ENCODE results near the gene TCP11L1. TPM values are rescaled to one million over a fixed set of nuclear protein-coding genes. Genes with fewer than 3 reads are reported as not detected.
A peak's percentile ranks its signal among the peaks of the same experiment; 100 is the strongest.

Gene TCP11L1
- total and polyA plus RNA-seq, 4 experiments from 2014 or later, result 6.0 to 20.9 (median 13.4) TPM

DNA sequence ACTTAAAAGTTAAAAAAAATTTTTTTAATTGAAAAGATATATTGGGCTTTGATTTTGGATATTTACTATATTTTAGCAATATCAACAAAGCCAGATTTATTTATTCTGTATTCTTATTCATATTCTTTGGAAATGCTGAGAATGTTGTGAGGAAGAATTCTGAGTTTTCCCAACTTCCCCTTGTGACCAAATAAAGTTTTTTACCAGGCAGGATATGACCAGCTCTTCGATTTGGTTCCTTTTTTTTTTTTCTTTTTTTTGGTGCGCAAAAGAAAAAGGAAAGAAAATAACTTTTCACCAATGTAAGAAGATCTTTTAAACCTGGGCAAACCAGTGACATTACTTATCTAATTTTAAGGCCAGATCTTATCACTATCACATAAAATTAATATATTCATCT, 12.9 kb downstream of the TCP11L1 start:
- Histone ChIP-seq H3K4me1 (ENCODE audit: insufficient read depth, low read length) (no peaks in the 10 kb centered on the region), H3K4me3 (ENCODE audit: low read length in 2 of 2) (no peak overlapping the region), H3K27me3 (ENCODE audit: insufficient read depth, low read length) (no peaks in the 10 kb centered on the region), H3K36me3 (ENCODE audit: insufficient read depth, low read length) (peaks cover 6% of the 10 kb centered on the region), H3K9me3 (ENCODE audit: control insufficient read depth in 1 of 2, low read length in 2 of 2) (no peaks in the 10 kb centered on the region), H3K27ac (ENCODE audit: low read depth, low read length) (no peak overlapping the region)
- no peak for DNase-seq
- Mint-ChIP-seq H3K9me3 (no peaks in the 10 kb centered on the region), H3K27ac (no peak overlapping the region), H3K27me3 (no peaks in the 10 kb centered on the region), H3K4me3 (no peak overlapping the region), H3K36me3 (peaks cover 19 to 24% of the 10 kb centered on the region in 2 donors), H3K4me1 (peaks cover 0 to 3% (median 0%) of the 10 kb centered on the region in 4 donors)
- ChIA-PET POLR2A (ENCODE audit: partially characterized antibody) (interaction anchor here (0.6 kb wide), 1 partner anchor 15 kb away, joined by 3 read pairs; no protein-coding TSS in a partner anchor), CTCF (ENCODE audit: partially characterized antibody) (interaction anchor here (2.2 kb wide), 1 partner anchor 13 kb away, joined by 6 read pairs; the partner anchor contains the start of gene TCP11L1)
- intact Hi-C loops (cut with micrococcal nuclease), result no loop called here

DNA sequence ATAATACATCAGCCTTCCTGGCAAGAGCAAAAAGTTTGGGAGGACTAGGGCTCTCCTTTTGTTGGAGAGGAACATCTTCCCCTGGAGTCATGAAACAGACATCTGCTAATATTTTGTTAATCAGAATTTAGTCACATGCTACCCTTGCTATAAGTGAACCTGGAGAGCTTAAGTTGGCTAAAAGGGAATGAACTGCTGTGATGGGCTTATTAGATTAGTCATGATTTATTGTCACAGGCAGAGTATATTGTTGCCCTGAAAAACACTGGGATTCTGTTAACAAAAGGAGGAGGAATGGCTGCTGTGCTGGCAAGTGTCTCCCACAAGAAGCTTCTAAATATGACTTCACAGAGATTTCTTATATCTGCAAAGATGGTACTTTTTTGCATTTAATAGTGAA, 16.0 kb downstream of the TCP11L1 start:
- CTCF ChIA-PET (ENCODE audit: partially characterized antibody), result interaction anchor here (4.9 kb wide), 1 partner anchor 10 kb away, joined by 20 read pairs; no protein-coding TSS in a partner anchor
- Histone ChIP-seq H3K27ac (ENCODE audit: low read depth, low read length) (no peak overlapping the region), H3K36me3 (ENCODE audit: insufficient read depth, low read length) (peaks cover 27% of the 10 kb centered on the region), H3K4me1 (ENCODE audit: insufficient read depth, low read length) (no peaks in the 10 kb centered on the region), H3K9me3 (ENCODE audit: control insufficient read depth in 1 of 2, low read length in 2 of 2) (no peaks in the 10 kb centered on the region), H3K27me3 (ENCODE audit: insufficient read depth, low read length) (no peaks in the 10 kb centered on the region), H3K4me3 (ENCODE audit: low read length in 2 of 2) (no peak overlapping the region)
- Mint-ChIP-seq H3K4me3 (no peak overlapping the region), H3K27ac (peak overlapping the region in 1 of 7 donors; percentile 64), H3K9me3 (no peaks in the 10 kb centered on the region), H3K4me1 (peaks cover 0 to 3% (median 0%) of the 10 kb centered on the region in 4 donors), H3K36me3 (peaks cover 28 to 33% of the 10 kb centered on the region in 2 donors), H3K27me3 (no peaks in the 10 kb centered on the region)
- POLR2A ChIA-PET (ENCODE audit: partially characterized antibody), result no interaction called here
- no peak for DNase-seq
- intact Hi-C loops (cut with micrococcal nuclease), result no loop called here

DNA sequence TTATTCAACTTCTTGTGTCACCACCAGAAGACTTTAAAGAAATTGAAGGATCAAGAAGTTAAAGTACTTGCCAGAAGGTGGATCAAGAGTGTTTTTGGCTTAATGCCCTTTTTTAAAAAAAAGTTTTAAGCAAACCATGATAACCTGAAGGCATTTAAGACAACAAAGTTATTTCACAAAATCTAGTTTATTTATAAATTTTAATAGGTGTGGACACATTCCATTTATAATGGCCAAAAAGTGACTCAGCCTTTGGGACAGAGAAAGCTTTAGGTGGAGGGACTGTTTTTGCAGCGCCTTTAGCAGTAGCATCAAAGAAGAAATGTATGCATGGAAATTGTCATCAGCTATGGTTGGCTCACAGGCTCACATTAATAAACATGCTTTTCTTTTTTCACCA, 17.9 kb downstream of the TCP11L1 start:
- Histone ChIP-seq H3K27ac (ENCODE audit: low read depth, low read length) (no peak overlapping the region), H3K4me1 (ENCODE audit: insufficient read depth, low read length) (no peaks in the 10 kb centered on the region), H3K4me3 (ENCODE audit: low read length in 2 of 2) (no peak overlapping the region), H3K9me3 (ENCODE audit: control insufficient read depth in 1 of 2, low read length in 2 of 2) (no peaks in the 10 kb centered on the region), H3K27me3 (ENCODE audit: insufficient read depth, low read length) (no peaks in the 10 kb centered on the region), H3K36me3 (ENCODE audit: insufficient read depth, low read length) (peaks cover 30% of the 10 kb centered on the region)
- intact Hi-C loops (cut with micrococcal nuclease), result no loop called here
- POLR2A ChIA-PET (ENCODE audit: partially characterized antibody), result no interaction called here
- Mint-ChIP-seq H3K9me3 (no peaks in the 10 kb centered on the region), H3K36me3 (peaks cover 39 to 41% of the 10 kb centered on the region in 2 donors), H3K4me1 (peaks cover 2 to 4% (median 2%) of the 10 kb centered on the region in 4 donors), H3K27me3 (no peaks in the 10 kb centered on the region), H3K27ac (no peak overlapping the region), H3K4me3 (no peak overlapping the region)
- CTCF ChIA-PET (ENCODE audit: partially characterized antibody), result interaction anchor here (1.2 to 4.9 kb wide), 3 partner anchors 8 to 17 kb away, joined by 4 to 20 read pairs (median 6); partner anchors contain the start of gene TCP11L1
- no peak for DNase-seq

DNA sequence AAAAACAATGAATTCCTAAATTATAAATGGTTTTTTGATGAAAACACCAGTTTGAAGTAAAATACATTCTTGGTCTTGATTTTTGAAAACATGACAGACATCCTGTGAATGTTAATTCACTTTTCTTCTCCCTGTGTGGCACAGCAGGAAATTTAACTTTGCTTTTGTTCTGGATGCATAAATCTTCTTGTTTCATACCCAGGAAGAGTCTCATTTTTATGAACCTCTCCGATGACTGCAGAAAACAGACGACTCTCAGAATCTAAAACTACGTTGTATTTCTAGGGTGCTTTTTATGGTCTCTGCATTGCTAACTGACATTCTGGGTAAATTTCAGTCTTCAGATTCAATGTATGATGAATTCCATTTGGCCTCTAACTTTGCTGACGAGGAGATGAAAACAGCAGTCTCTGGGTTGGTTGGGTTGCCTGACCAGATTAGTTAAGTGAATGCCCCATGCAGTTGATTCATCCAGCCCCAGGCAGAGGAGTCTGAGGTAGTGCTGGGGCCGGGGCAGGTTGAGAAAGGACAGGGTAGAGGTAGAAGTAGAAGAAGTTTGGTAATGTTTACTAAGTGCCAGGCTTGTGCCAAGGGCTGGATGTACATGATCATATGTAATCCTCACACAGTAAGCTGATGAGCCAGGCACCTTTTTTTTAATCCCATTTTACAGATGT, 20.1 kb downstream of the TCP11L1 start:
- peaks cover 30% of the 10 kb centered on the region for H3K36me3 ChIP-seq (ENCODE audit: insufficient read depth, low read length)
- ChIA-PET CTCF (ENCODE audit: partially characterized antibody) (interaction anchor here (10.7 kb wide), 1 partner anchor 97 kb away, joined by 394 read pairs; no protein-coding TSS in a partner anchor), POLR2A (ENCODE audit: partially characterized antibody) (no interaction called here)
- H3K36me3 Mint-ChIP-seq, result peaks cover 40 to 55% of the 10 kb centered on the region in 2 donors
- no peaks in the 10 kb centered on the region for H3K9me3 Mint-ChIP-seq
- H3K4me3 Mint-ChIP-seq, result no peak overlapping the region
- H3K4me1 ChIP-seq (ENCODE audit: insufficient read depth, low read length), result peaks cover 5% of the 10 kb centered on the region
- DNase-seq, result no peak
- H3K9me3 ChIP-seq (ENCODE audit: control insufficient read depth in 1 of 2, low read length in 2 of 2), result no peaks in the 10 kb centered on the region
- no peaks in the 10 kb centered on the region for H3K27me3 ChIP-seq (ENCODE audit: insufficient read depth, low read length)
- peak overlapping the region in 5 of 7 donors; percentile 9 to 89 (median 68) for H3K27ac Mint-ChIP-seq
- H3K4me3 ChIP-seq (ENCODE audit: low read length in 2 of 2), result no peak overlapping the region
- H3K4me1 Mint-ChIP-seq, result peaks cover 12 to 21% (median 18%) of the 10 kb centered on the region in 4 donors
- no peak overlapping the region for H3K27ac ChIP-seq (ENCODE audit: low read depth, low read length)
- intact Hi-C loops (cut with micrococcal nuclease), result no loop called here
- no peaks in the 10 kb centered on the region for H3K27me3 Mint-ChIP-seq

DNA sequence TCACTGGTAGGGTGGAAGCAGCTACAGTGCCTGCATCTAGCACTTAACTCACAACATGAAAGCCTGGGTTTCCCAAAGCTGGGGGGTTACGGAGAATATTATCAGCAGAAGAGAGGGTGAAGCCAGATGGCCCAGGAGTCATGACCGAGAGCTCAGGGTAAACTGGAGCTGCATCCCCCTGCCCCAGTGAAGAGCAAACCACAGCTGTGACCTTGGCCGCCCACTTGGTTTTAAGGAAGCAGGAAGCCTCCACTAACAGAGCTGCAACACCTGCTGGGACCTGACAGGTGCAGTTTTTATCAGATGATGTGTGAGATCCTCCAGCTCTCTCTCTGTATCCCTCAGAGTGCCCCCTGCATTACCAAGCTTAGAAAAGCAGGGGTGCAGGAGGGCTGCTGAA, 20.9 kb downstream of the TCP11L1 start:
- Histone ChIP-seq H3K9me3 (ENCODE audit: control insufficient read depth in 1 of 2, low read length in 2 of 2) (no peaks in the 10 kb centered on the region), H3K36me3 (ENCODE audit: insufficient read depth, low read length) (peaks cover 30% of the 10 kb centered on the region), H3K27ac (ENCODE audit: low read depth, low read length) (no peak overlapping the region), H3K4me3 (ENCODE audit: low read length in 2 of 2) (no peak overlapping the region), H3K4me1 (ENCODE audit: insufficient read depth, low read length) (peaks cover 5% of the 10 kb centered on the region), H3K27me3 (ENCODE audit: insufficient read depth, low read length) (no peaks in the 10 kb centered on the region)
- Mint-ChIP-seq H3K4me1 (peaks cover 16 to 24% (median 21%) of the 10 kb centered on the region in 4 donors), H3K4me3 (no peak overlapping the region), H3K9me3 (no peaks in the 10 kb centered on the region), H3K36me3 (peaks cover 35 to 57% of the 10 kb centered on the region in 2 donors), H3K27me3 (no peaks in the 10 kb centered on the region), H3K27ac (peak overlapping the region in 5 of 7 donors; percentile 15 to 86 (median 52))
- intact Hi-C loops (cut with micrococcal nuclease), result no loop called here
- no peak for DNase-seq
- CTCF ChIA-PET (ENCODE audit: partially characterized antibody), result interaction anchor here (0.5 to 10.7 kb wide), 3 partner anchors 9 to 98 kb away, joined by 3 to 394 read pairs (median 4); no protein-coding TSS in a partner anchor
- POLR2A ChIA-PET (ENCODE audit: partially characterized antibody), result interaction anchor here (1.1 kb wide), 1 partner anchor 21 kb away, joined by 3 read pairs; the partner anchor contains the start of gene TCP11L1

DNA sequence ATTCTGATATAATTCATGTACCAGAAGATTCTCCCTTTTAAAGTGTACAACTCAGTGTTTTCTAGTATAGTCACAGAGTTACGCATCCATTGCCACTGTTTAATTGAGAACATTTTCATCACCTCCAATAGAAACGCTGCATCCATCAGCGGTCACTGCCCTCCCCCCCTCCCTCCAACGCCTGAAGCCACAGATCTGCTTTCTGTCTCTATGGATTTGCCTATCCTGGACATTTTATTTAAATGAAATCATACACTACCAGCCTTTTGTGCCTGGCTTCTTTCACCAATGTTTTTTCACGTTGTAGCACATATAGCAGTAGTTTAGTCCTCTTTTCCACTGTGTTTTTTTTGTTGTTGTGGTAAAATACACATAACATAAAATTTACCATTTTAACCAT, 22.8 kb downstream of the TCP11L1 start:
- H3K4me3 Mint-ChIP-seq, result no peak overlapping the region
- intact Hi-C loops (cut with micrococcal nuclease), result no loop called here
- peaks cover 18 to 30% (median 25%) of the 10 kb centered on the region in 4 donors for H3K4me1 Mint-ChIP-seq
- H3K27me3 ChIP-seq (ENCODE audit: insufficient read depth, low read length), result no peaks in the 10 kb centered on the region
- DNase-seq, result no peak
- ChIA-PET CTCF (ENCODE audit: partially characterized antibody) (interaction anchor here (0.8 to 10.7 kb wide), 3 partner anchors 50 to 169 kb away, joined by 3 to 394 read pairs (median 3); partner anchors contain the start of gene QSER1), POLR2A (ENCODE audit: partially characterized antibody) (no interaction called here)
- H3K36me3 ChIP-seq (ENCODE audit: insufficient read depth, low read length), result peaks cover 34% of the 10 kb centered on the region
- H3K27me3 Mint-ChIP-seq, result no peaks in the 10 kb centered on the region
- H3K9me3 Mint-ChIP-seq, result no peaks in the 10 kb centered on the region
- peaks cover 5% of the 10 kb centered on the region for H3K4me1 ChIP-seq (ENCODE audit: insufficient read depth, low read length)
- peak overlapping the region in 3 of 7 donors; percentile 43 to 61 (median 60) for H3K27ac Mint-ChIP-seq
- H3K9me3 ChIP-seq (ENCODE audit: control insufficient read depth in 1 of 2, low read length in 2 of 2), result no peaks in the 10 kb centered on the region
- H3K27ac ChIP-seq (ENCODE audit: low read depth, low read length), result no peak overlapping the region
- no peak overlapping the region for H3K4me3 ChIP-seq (ENCODE audit: low read length in 2 of 2)
- peaks cover 40 to 69% of the 10 kb centered on the region in 2 donors for H3K36me3 Mint-ChIP-seq

DNA sequence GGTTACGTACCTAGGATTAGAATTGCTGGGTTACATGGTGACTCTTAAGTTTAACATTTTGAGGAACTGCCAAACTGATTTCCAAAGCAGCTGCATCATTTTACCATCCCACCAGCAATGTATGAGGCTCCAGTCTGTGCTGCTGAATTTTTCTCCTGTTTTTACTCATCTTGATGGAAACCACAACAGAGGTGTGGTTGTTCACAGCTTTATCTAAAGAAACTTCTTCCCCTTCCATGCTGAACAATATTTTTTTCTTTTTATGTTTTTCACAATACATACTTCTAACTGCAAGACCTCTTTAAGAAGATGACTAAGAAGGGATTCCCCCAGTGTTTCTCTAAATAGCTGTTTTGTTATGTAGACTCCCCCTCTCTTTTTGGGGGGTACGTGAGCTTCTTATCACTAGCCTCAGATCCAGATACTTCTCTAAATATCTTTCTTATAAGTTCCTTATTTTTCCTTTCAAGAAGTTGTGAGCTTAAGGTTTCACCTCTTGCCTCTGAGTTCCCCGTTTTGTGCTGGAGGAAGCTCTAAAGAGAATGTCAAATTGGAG, 24.0 kb downstream of the TCP11L1 start:
- Histone ChIP-seq H3K27ac (ENCODE audit: low read depth, low read length) (no peak overlapping the region), H3K4me1 (ENCODE audit: insufficient read depth, low read length) (peaks cover 5% of the 10 kb centered on the region), H3K9me3 (ENCODE audit: control insufficient read depth in 1 of 2, low read length in 2 of 2) (no peaks in the 10 kb centered on the region), H3K27me3 (ENCODE audit: insufficient read depth, low read length) (no peaks in the 10 kb centered on the region), H3K36me3 (ENCODE audit: insufficient read depth, low read length) (peaks cover 27% of the 10 kb centered on the region), H3K4me3 (ENCODE audit: low read length in 2 of 2) (no peak overlapping the region)
- POLR2A ChIA-PET (ENCODE audit: partially characterized antibody), result interaction anchor here (0.6 to 1.0 kb wide), 3 partner anchors 25 to 103 kb away, joined by 3 read pairs; no protein-coding TSS in a partner anchor
- no peaks in the 10 kb centered on the region for H3K27me3 Mint-ChIP-seq
- intact Hi-C loops (cut with micrococcal nuclease), result no loop called here
- CTCF ChIA-PET (ENCODE audit: partially characterized antibody), result interaction anchor here (0.8 to 10.7 kb wide), 6 partner anchors 23 to 101 kb away, joined by 3 to 394 read pairs (median 4); no protein-coding TSS in a partner anchor
- H3K9me3 Mint-ChIP-seq, result no peaks in the 10 kb centered on the region
- H3K4me1 Mint-ChIP-seq, result peaks cover 18 to 30% (median 25%) of the 10 kb centered on the region in 4 donors
- peak overlapping the region in 1 of 8 donors; percentile 29 for H3K4me3 Mint-ChIP-seq
- DNase-seq, result no peak
- peak overlapping the region in 4 of 7 donors; percentile 24 to 73 (median 62) for H3K27ac Mint-ChIP-seq
- peaks cover 36 to 66% of the 10 kb centered on the region in 2 donors for H3K36me3 Mint-ChIP-seq
